ENCODE data around the gene CD44.

Gene CD44

GRCh38 chr11:35141071-35141470 lies 2.1 kb downstream of the CD44 start:
- DNase-seq: no peak

- DNase-seq: no peak
These were observed 2.6 kb downstream of the CD44 start for GRCh38 chr11:35141571-35141971.

DNA sequence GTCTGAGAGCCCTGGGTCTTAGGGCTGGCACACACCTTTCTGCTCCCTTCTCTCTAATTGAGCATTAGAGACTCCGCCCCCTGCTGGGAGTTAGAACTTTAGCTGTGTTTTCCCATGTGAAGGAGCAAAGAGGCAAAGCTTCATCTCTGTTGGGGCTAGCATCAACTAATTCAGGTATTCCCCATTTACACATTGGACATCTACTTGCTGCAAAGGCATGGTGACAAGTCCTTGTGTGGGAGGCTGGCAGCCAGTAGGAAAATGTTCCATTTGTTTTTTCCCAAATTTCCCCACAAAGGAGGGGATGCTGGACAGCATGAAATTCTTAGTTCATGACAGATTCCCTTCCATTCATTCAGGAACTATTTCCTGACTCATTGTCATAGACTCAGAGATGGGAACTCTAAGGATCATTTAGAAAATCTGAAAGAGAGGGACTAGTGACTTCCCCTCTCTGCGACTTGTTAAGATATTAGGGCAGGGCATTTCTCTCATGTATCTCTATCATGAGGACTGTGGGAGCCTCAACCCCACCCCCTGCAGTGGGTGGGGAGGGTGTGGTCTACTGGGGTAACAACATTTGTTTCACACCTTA lies 3.6 kb downstream of the CD44 start:
- DNase-seq: peak; percentile 75

GRCh38 chr11:35143297-35144135 lies 4.5 kb downstream of the CD44 start:
- no peak for DNase-seq

GRCh38 chr11:35144136-35144741 lies 5.3 kb downstream of the CD44 start:
- DNase-seq: peak; percentile 87

DNA sequence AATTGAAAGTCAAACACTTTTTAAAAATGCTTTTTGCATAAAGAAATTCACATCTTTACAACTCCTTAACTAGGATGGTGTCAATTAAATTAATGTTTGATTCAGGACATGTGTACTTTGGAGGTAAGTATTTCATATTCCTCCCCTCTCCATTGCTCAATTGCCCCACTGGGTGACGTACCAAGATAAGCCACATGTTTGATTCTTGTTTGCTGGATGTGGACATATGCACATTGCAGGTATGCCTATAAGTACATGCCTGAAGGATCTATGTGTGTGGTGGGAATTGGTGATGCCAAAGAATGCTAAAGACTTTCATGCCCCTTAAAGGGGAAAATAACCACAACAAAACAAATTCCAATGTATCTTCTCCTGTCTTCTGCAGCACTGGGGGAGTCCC lies 5.8 kb downstream of the CD44 start:
- DNase-seq: peak; percentile 63

GRCh38 chr11:35145271-35145670 lies 6.3 kb downstream of the CD44 start:
- DNase-seq: no peak

DNA sequence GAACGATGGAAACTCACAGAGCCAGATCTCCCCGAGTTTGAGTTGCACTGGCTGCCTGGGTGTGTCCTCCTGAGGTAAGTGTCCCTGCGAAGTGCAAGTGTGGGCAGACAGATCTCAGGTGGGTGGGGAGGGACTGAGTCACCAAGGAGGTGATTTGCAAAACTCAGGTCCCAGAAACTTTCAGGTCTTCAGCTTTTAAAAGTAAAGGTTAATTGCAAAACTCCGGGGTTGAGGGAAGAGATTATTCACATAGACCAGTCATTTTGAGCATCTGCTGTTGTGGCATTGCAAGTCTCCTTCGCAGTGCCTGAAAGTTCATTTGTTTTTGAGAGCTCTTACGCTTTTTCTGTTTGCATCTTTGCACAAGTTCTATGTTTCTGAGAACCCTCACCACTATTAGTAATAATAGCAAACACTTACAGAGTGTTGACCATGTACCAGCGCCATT lies 7.1 kb downstream of the CD44 start:
- DNase-seq: no peak

GRCh38 chr11:35146711-35147110 lies 7.7 kb downstream of the CD44 start:
- no peak for DNase-seq

DNA sequence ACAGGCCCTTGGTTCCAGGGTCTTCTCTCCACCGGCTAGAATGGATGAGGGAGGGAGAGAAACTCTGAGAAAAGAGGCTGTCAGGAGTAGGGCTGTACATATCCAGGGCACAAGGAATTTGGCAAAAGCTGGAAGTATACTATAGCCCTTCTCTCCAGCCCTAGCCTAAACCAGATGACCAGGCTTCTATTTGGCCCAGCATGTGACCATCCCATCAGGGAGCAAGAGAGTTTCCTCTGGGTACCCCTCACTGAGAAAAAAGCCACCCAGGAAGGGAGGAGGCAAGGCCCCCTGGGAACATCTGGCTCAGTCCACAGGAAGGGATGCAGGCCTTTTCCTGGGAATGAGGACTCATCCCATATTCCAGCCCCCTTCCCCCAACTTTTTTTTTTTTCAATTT lies 8.3 kb downstream of the CD44 start:
- no peak for DNase-seq

- DNase-seq: no peak
These were observed 9.3 kb downstream of the CD44 start for GRCh38 chr11:35148163-35148837.

- no peak for DNase-seq
These were observed 11.5 kb downstream of the CD44 start for GRCh38 chr11:35150454-35150853.

GRCh38 chr11:35151241-35151640 lies 12.3 kb downstream of the CD44 start:
- no peak for DNase-seq

GRCh38 chr11:35151683-35152280 lies 12.8 kb downstream of the CD44 start:
- DNase-seq: no peak

DNA sequence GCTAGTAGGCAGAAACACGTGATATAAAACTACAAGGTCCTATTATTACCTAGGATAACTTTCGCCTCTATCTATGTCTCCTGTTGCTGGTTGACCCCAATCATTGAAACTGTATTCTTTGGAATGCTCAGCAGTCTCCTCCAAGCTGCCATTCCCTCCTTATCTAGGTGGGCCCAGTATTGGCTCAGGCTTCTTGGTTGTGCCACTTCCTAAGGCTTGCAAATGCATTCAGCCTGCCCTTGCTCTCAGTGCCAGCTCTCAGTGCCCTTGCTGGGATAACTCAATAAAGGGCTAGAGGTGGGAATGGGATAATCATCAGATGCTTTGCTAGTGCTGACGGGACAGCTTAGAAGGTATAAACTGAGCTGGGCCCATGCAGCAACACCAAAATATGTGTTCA lies 13.6 kb downstream of the CD44 start:
- DNase-seq: no peak

- no peak for DNase-seq
These were observed 14.3 kb downstream of the CD44 start for GRCh38 chr11:35153280-35153679.

- no peak for DNase-seq
These were observed 16.0 kb downstream of the CD44 start for GRCh38 chr11:35154952-35155351.

DNA sequence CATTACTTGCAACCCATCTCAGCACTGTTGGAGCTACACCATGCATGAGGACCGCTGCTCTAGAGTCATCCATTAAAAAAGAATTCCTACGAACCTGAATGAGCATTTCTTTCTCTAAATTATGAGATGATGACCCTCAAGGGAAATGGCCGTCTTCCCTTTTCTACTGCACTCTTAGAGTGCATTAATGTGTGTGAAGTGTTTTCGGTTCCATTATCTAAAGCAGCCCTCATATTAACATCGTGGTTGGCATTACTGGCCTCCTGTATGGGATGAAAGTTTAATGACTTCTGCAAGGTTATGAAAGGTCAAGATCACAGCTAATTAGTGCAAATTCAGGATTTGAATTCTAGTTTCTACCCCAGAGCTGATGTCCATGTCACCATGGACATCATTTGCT lies 16.7 kb downstream of the CD44 start:
- no peak for DNase-seq

- no peak for DNase-seq
These were observed 19.1 kb downstream of the CD44 start for GRCh38 chr11:35157814-35158700.

DNA sequence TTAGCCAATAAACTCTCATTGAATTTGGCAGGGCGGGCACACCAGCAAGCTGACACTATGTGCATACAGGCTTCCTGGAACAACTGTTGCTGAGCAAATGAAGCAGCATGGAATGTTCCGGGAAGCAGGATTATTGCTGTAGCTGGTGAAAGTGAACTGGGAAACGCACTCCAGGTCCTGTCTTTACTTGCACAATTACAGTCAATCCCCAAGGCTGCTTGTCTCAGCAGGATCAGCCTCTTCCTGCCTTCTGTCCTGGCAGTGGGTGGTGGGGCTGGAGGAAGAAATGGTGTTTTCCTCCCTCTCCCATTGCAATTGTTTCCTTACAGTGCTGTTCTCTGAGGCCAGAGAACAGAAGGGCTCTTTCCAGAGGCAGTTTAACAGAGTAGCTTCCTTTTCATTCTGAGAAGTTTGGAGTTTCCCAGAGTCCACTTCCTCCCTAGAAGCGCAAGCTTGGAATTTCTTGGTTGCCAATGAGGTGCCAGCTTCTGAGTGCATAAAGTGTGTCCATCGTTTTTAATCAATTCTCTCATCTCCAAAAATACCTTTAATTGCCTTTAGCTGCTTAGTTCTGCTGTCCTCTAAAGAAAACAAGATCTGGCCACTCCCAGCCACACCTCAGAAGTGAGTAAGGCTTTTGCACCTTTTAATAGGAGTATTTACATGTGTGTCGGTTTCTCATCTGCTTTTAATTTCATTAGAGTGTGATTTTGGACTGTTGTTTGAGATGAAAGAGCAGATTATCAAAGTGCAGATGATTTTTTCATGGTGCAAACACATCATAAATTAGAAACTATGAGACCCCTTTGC lies 19.9 kb downstream of the CD44 start:
- no peak for DNase-seq
